Fibroblast of mammary gland (primary cell): Measurements from ENCODE around the gene S1PR2.
A peak's percentile ranks its signal among the peaks of the same experiment; 100 is the strongest.
"Not testable (repeated sequence)": the region's sequence is repeated elsewhere in the genome, so short reads cannot be mapped to it uniquely, and the experiment has no call there.

Experiments
- DNase-seq: peaks from one replicate; pipeline ENCODE4 v3.0.0-alpha.2; 2010; ENCODE audit warnings: low read depth
- H3K4me3 ChIP-seq: 2 replicates; pipeline ENCODE4 v1.5.1; 2011; ENCODE audit warnings: low read depth, mild to moderate bottlenecking, low read length, moderate library complexity; ENCODE audit not compliant: control insufficient read depth
- CTCF ChIP-seq: conservative IDR thresholded peaks from 2 replicates; pipeline ENCODE4 v1.5.1; 2011; ENCODE audit warnings: low read depth, low read length, inconsistent platforms; ENCODE audit not compliant: control insufficient read depth, insufficient read depth

S1PR2 gene

GRCh38 chr19:10201176-10201575 is 30.0 kb downstream of the S1PR2 start:
- H3K4me3 ChIP-seq = no peak overlapping the region
- DNase-seq = no peak
- no peak for TF ChIP-seq CTCF

DNA sequence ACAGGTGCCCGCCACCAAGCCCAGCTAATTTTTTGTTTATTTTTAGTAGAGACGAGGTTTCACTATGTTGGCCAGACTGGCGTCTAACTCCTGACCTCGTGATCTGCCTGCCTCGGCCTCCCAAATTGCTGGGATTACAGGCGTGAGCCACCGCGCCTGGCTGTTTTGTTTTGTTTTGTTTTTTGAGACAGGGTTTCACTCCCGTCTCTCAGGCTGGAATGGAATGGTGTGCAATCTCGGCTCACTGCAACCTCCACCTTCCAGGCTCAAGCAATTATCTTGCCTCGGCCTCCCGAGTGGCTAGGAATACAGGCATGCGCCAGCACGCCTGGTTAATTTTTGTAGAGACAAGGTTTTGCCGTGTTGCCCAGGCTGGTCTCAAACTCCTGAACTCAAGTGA is 31.0 kb downstream of the S1PR2 start:
- H3K4me3 ChIP-seq, DNase-seq: not testable (repeated sequence)

DNA sequence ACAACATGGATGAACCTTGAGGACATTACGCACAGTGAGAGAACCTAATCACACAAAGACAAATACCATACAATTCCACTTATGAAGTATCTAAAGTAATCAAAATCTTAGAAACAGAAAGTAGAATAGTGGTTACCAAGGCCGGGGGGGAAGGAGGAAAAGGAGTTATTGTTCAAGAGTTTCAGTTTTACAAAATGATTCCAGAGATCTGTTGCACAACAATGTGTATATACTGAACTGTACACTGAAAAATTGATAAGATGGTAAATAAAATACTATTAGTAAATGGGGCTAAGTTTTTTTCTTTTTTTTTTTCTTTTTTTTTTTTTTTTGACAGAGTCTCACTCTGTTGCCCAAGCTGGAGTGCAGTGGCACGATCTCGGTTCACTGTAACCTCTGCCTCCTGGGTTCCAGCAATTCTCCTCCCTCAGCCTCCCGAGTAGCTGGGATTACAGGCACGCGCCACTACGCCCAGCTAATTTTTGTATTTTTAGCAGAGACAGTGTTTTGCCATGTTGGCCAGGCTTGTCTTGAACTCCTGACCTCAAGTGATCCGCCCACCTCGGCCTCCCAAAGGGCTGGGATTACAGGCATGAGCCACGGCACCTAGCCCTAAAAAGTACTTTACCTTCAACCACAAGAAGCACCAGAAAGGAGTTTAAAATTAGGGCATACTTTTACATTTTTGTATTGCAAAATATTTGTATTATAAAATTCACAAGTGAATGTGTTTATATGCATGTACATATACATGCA is 32.1 kb downstream of the S1PR2 start:
- H3K4me3 ChIP-seq = not testable (repeated sequence)

GRCh38 chr19:10195199-10195519 is 36.0 kb downstream of the S1PR2 start:
- no peak for TF ChIP-seq CTCF
- DNase-seq = no peak
- peak overlapping the region; percentile 88 for H3K4me3 ChIP-seq

More for the DNA sequence above, 32.1 kb downstream of the S1PR2 start:
- peak; percentile 8 for DNase-seq

DNA sequence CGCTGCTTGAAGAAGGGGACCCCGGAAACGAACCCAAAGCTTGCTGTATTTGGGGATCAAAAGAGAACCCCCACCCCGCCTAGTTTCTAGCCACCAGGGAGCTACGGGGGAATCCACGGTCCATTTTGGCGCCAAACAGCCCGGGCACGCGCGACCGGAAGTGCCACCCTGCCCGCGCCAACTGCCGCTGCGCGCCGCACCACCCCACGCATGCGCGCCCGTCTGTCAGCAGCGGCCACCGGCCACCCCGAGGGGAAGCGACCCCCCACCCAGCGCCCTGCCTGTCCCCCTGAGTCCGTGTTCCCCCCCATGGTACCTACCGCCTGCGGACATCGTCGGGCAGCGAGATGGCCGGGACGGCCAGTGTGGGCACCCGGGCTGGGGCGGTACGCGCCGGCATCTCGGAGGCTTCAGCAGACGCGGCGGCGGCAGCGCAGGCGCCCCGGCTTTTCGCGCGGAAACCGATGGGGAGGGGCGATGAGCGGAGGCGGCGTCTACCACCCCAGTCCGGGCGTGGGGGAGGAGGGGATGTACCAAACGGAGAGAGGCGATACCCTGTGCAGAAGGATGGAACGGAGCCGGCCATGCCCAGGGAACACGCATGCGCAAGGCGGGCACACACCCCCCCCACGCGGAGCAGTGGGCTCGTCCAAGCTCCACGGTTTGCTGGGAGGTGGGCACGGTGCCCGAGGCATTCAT is 36.5 kb downstream of the S1PR2 start, which contains the start of gene DNMT1:
Gene DNMT1 (minus strand): TSS at position 454 of the 699 bp plus-strand sequence. CDS start 54 bp downstream, at position 400.
- no peak for TF ChIP-seq CTCF
- H3K4me3 ChIP-seq = peak within 1 kb of the TSS; percentile 88
- peak; percentile 96 for DNase-seq

GRCh38 chr19:10193790-10194499 is 37.2 kb downstream of the S1PR2 start:
- peak; percentile 76 for DNase-seq
- no peak for TF ChIP-seq CTCF
- H3K4me3 ChIP-seq = peak overlapping the region; percentile 88

GRCh38 chr19:10192922-10193321 is 38.2 kb downstream of the S1PR2 start:
- no peak for TF ChIP-seq CTCF
- no peak for DNase-seq
- no peak overlapping the region for H3K4me3 ChIP-seq
